PC-3 (cell line): Measurements from ENCODE around the gene WDFY3. TPM values are rescaled to one million over a fixed set of nuclear protein-coding genes. Genes with fewer than 3 reads are reported as not detected.

Experiments
- ATAC-seq: fragments of 200-7000 bp; cut with Tn5 transposase; 2 replicates; pipeline ENCODE4 v1.9.1; 2020; ENCODE audit warnings: mild to moderate bottlenecking, moderate library complexity
- BruUV-seq: library from RNA; stranded (reverse); fragments of 400-500 nt; replicated peaks from 2 replicates; lab custom pipeline; 2021; lab: Mats Ljungman, UMichigan
- CTCF ChIA-PET: fragments of 300-600 bp; sonication (Branson Sonifier 250); formaldehyde crosslinking; loops from one replicate; lab custom pipeline; 2022; ENCODE audit warnings: antibody characterized with exemption; lab: Charles Lee
- POLR2A ChIA-PET: fragments of 300-600 bp; sonication (Branson Sonifier 250); formaldehyde crosslinking; loops from one replicate; lab custom pipeline; 2022; ENCODE audit warnings: antibody characterized with exemption; ENCODE audit not compliant: unreplicated experiment; lab: Charles Lee
- DNase-seq: peaks from one replicate; pipeline ENCODE4 v3.0.0-alpha.2; 2015
- H2AFZ ChIP-seq: fragments of 300-600 bp; sonication (generic); 2 replicates; pipeline ENCODE4 v1.6.0; 2016; ENCODE audit warnings: antibody characterized with exemption, low read length
- H3F3A ChIP-seq: fragments of 300-600 bp; sonication (generic); one replicate; pipeline ENCODE4 v1.6.0; 2017; ENCODE audit warnings: antibody characterized with exemption, low read length, control low read depth, mild to moderate bottlenecking; ENCODE audit not compliant: unreplicated experiment
- H3K27ac ChIP-seq: fragments of 300-600 bp; sonication (generic); 2 replicates; pipeline ENCODE4 v1.5.1; 2016; ENCODE audit warnings: mild to moderate bottlenecking, low read length
- H3K27me3 ChIP-seq: fragments of 300-600 bp; sonication (generic); 2 replicates; pipeline ENCODE4 v1.6.1; 2016; ENCODE audit warnings: low read length, mixed read lengths
- H3K36me3 ChIP-seq: fragments of 300-600 bp; sonication (generic); 2 replicates; pipeline ENCODE4 v1.6.1; 2016; ENCODE audit warnings: low read depth, mixed run types, low read length, mixed read lengths
- H3K4me1 ChIP-seq: fragments of 300-600 bp; sonication (generic); 2 replicates; pipeline ENCODE4 v1.5.1; 2016; ENCODE audit warnings: low read length; ENCODE audit not compliant: insufficient read depth
- H3K4me2 ChIP-seq: fragments of 300-600 bp; sonication (generic); 2 replicates; pipeline ENCODE4 v1.6.0; 2016; ENCODE audit warnings: low read length
- H3K4me3 ChIP-seq: fragments of 300-600 bp; sonication (generic); 2 replicates; pipeline ENCODE4 v1.5.1; 2016; ENCODE audit warnings: mild to moderate bottlenecking, low read length, mixed read lengths
- H3K79me2 ChIP-seq: fragments of 300-600 bp; sonication (generic); 2 replicates; pipeline ENCODE4 v1.6.1; 2017; ENCODE audit warnings: low read length, mixed read lengths
- H3K9ac ChIP-seq: fragments of 300-600 bp; sonication (generic); 2 replicates; pipeline ENCODE4 v1.6.0; 2016; ENCODE audit warnings: mild to moderate bottlenecking, low read length
- H3K9me2 ChIP-seq: fragments of 300-600 bp; sonication (generic); replicated peaks from 2 replicates; pipeline ENCODE4 v1.6.1; 2016; ENCODE audit warnings: mixed run types, low read length, mixed read lengths
- H3K9me3 ChIP-seq: fragments of 300-600 bp; sonication (generic); 2 replicates; pipeline ENCODE4 v1.6.1; 2016; ENCODE audit warnings: low read length, mixed read lengths
- H4K20me1 ChIP-seq: fragments of 300-600 bp; sonication (generic); 2 replicates; pipeline ENCODE4 v1.6.1; 2016; ENCODE audit warnings: low read length, mixed read lengths
- CTCF ChIP-seq: fragments of 300-600 bp; sonication (generic); conservative IDR thresholded peaks from 2 replicates; pipeline ENCODE4 v1.5.1; 2017; ENCODE audit warnings: antibody characterized with exemption, low read depth, mild to moderate bottlenecking, low read length
- EZH2 ChIP-seq: fragments of 300-600 bp; sonication (generic); IDR thresholded peaks from one replicate; pipeline ENCODE4 v1.6.1; 2017; ENCODE audit warnings: antibody characterized with exemption, mild to moderate bottlenecking, low read length; ENCODE audit not compliant: unreplicated experiment
- EZH2phosphoT487 ChIP-seq: fragments of 300-600 bp; sonication (generic); IDR thresholded peaks from 2 replicates; pipeline ENCODE4 v1.6.1; 2018; ENCODE audit warnings: mild to moderate bottlenecking, antibody characterized with exemption, low read length, borderline replicate concordance
- intact Hi-C: fragments of 100-400 bp; cut with micrococcal nuclease; formaldehyde crosslinking; loops from 2 replicates; pipeline ENCODE4 v1.9.0; 2023
- total RNA-seq: library from RNA; depleted of rRNA; stranded (reverse); fragments of >200 nt; gene quantifications from 2 replicates; pipeline ENCODE4 v1.2.3, GENCODE V29; 2014

Gene WDFY3
- total RNA-seq, 1 experiment from 2014 or later: 23.1 TPM

GRCh38 chr4:85000343-85000742 lies 33.9 kb upstream of the WDFY3 start:
- CTCF ChIA-PET: no interaction called here
- Histone ChIP-seq H3F3A (no peaks in the 10 kb centered on the region), H3K27ac (no peak overlapping the region), H3K27me3 (no peaks in the 10 kb centered on the region), H3K9me2 (no peaks in the 10 kb centered on the region), H4K20me1 (no peaks in the 10 kb centered on the region), H3K4me2 (no peak overlapping the region), H3K4me1 (no peaks in the 10 kb centered on the region), H3K79me2 (no peaks in the 10 kb centered on the region), H3K9ac (no peak overlapping the region), H3K4me3 (no peak overlapping the region), H2AFZ (no peak overlapping the region), H3K9me3 (no peaks in the 10 kb centered on the region), H3K36me3 (no peaks in the 10 kb centered on the region)
- POLR2A ChIA-PET: no interaction called here
- DNase-seq (no peak), ATAC-seq (no peak)
- TF ChIP-seq EZH2 (no peak), CTCF (no peak), EZH2phosphoT487 (no peak)
- intact Hi-C loops: no loop called here
- BruUV-seq: no TSS peak

- CTCF ChIA-PET: no interaction called here
- no peaks in the 10 kb centered on the region for H4K20me1 ChIP-seq
- H3K4me3 ChIP-seq: no peak overlapping the region
- intact Hi-C loops: no loop called here
- H3K4me2 ChIP-seq: no peak overlapping the region
- no peaks in the 10 kb centered on the region for H3F3A ChIP-seq
- no peak for TF ChIP-seq CTCF
- no peak for TF ChIP-seq EZH2phosphoT487
- no peak for TF ChIP-seq EZH2
- H3K79me2 ChIP-seq: no peaks in the 10 kb centered on the region
- ATAC-seq (no peak), DNase-seq (no peak)
- H3K9ac ChIP-seq: no peak overlapping the region
- no peaks in the 10 kb centered on the region for H3K4me1 ChIP-seq
- H3K9me3 ChIP-seq: no peaks in the 10 kb centered on the region
- no peaks in the 10 kb centered on the region for H3K36me3 ChIP-seq
- H2AFZ ChIP-seq: no peak overlapping the region
- H3K27ac ChIP-seq: no peak overlapping the region
- POLR2A ChIA-PET: interaction anchor here (0.7 kb wide), 1 partner anchor 1988 kb away, joined by 3 read pairs; no protein-coding TSS in a partner anchor
- H3K9me2 ChIP-seq: no peaks in the 10 kb centered on the region
- H3K27me3 ChIP-seq: no peaks in the 10 kb centered on the region
- BruUV-seq: no TSS peak
Measured at GRCh38 chr4:84995386-84995785, 28.9 kb upstream of the WDFY3 start.

GRCh38 chr4:84994280-84994679 lies 27.8 kb upstream of the WDFY3 start:
- no peak overlapping the region for H3K9ac ChIP-seq
- H3K27ac ChIP-seq: no peak overlapping the region
- no peaks in the 10 kb centered on the region for H3K9me2 ChIP-seq
- H3K4me2 ChIP-seq: no peak overlapping the region
- H3K36me3 ChIP-seq: no peaks in the 10 kb centered on the region
- H4K20me1 ChIP-seq: no peaks in the 10 kb centered on the region
- CTCF ChIA-PET: no interaction called here
- POLR2A ChIA-PET: interaction anchor here (0.6 kb wide), 1 partner anchor 1861 kb away, joined by 3 read pairs; no protein-coding TSS in a partner anchor
- no peaks in the 10 kb centered on the region for H3K4me1 ChIP-seq
- no peak overlapping the region for H3K4me3 ChIP-seq
- no peaks in the 10 kb centered on the region for H3F3A ChIP-seq
- no peaks in the 10 kb centered on the region for H3K79me2 ChIP-seq
- ATAC-seq: no peak
- no TSS peak for BruUV-seq
- DNase-seq: no peak
- no peaks in the 10 kb centered on the region for H3K27me3 ChIP-seq
- no peak for TF ChIP-seq EZH2
- TF ChIP-seq EZH2phosphoT487: no peak
- TF ChIP-seq CTCF: no peak
- H2AFZ ChIP-seq: no peak overlapping the region
- intact Hi-C loops: no loop called here
- no peaks in the 10 kb centered on the region for H3K9me3 ChIP-seq
